HG03571 (cell line): ENCODE measurements around the gene AFF4.
A peak's percentile ranks its signal among the peaks of the same experiment; 100 is the strongest.

Experiments used
- ATAC-seq: cut with Tn5 transposase; IDR thresholded peaks from one replicate; pipeline ENCODE4 v1.9.1; 2021; ENCODE audit not compliant: unreplicated experiment

Gene AFF4

GRCh38 chr5:132887283-132887682 lies 76.2 kb downstream of the AFF4 start:
- no peak for ATAC-seq

DNA sequence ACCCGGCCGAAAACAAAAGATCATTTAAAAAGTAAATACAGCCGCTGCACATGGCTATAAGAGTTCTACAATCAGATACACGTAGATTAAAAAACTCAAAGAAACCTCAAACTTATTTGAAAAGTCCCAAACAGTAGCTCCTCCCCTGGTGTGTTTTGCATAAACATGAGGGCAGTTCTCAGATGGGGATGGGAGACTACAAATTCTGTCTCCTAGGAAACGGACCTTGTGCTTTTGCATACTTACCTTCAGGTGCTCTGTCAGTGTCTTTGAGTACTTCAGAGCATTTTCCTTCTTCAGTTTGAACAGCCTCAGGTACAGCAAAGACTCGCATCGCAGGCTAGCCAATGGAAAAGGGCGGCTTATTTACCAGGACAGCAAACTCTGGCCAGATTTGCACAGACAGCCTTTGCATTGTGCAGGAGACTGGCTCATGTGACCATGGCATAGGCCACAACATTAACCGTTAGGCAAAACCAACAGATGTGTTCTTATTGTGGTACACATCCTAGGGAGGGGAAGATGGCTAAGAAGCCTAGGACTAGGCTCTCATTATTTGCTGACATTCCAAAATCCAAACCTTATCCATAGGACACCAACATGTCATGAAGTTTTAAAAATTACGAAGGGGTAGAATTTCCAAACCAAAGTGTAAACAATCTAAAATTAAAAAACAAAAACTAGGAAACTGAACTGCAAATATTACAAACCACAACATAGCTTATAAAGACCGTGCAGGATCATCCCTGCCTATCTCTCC lies 77.2 kb downstream of the AFF4 start:
- no peak for ATAC-seq

DNA sequence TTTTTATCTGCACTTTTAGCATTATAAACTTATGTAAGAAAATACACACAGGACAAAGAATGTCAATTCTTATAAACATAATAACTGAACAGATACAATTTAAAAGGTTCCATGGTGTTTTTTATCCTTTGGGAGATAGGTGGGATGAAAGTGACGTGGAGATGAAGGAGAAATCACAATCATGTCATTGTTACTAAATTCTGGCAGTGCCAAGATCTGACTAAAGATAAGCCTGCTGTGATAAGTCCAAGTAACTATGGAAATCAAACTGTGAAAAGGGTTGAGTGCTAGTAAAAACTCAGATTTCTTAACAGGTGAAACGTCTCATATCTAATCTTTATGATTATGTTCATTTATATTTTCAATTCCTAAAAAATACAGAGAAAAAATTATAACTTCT lies 78.9 kb downstream of the AFF4 start:
- no peak for ATAC-seq

- peak; percentile 66 for ATAC-seq
Measured at GRCh38 chr5:132883261-132883834, 80.1 kb downstream of the AFF4 start.

GRCh38 chr5:132877938-132878337 lies 85.5 kb downstream of the AFF4 start:
- no peak for ATAC-seq

DNA sequence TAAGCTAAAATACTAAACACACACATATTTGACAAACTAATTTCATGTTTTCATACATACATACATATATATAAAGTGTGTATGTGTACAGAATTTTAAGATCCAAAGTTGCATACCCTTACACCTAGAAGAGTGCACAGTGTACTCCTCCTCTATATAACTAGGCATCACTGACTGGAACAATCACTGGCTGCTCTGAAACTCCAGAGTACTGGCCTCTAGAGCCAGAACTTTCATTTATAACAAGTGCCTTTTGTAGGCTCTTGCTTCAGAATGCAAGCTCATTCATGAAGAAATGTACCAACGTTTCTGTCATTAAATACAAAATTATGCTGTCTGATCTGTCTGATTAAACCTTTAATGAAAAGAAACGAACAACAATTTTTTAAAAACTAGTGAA lies 86.0 kb downstream of the AFF4 start:
- no peak for ATAC-seq

- ATAC-seq = no peak
Measured at GRCh38 chr5:132876020-132876759, 87.2 kb downstream of the AFF4 start.

DNA sequence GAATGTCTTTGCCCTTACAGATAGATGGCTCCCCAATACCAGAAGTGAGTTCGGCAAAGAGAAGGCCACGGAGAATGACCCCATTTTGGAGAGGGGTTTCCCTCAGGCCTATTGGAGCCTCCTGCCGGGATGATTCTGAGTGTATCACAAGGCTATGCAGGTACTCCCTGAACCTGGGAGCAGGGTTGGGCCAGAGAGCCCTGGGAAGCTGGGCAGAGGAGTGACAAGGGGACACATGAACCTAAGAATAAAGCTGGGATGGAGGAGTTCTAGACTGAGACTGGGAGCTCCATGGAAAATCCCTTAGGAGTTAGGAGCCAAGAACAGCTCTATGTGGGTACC lies 89.5 kb downstream of the AFF4 start:
- no peak for ATAC-seq

GRCh38 chr5:132873119-132873929 lies 90.1 kb downstream of the AFF4 start, which contains the start of gene LEAP2:
LEAP2 (plus strand) TSS chr5:132873668; CDS start chr5:132873695, 27 bp downstream.
- no peak for ATAC-seq

- no peak for ATAC-seq
Measured at GRCh38 chr5:132872788-132873118, 90.7 kb downstream of the AFF4 start.

GRCh38 chr5:132871459-132872284 lies 91.8 kb downstream of the AFF4 start:
- ATAC-seq = no peak

DNA sequence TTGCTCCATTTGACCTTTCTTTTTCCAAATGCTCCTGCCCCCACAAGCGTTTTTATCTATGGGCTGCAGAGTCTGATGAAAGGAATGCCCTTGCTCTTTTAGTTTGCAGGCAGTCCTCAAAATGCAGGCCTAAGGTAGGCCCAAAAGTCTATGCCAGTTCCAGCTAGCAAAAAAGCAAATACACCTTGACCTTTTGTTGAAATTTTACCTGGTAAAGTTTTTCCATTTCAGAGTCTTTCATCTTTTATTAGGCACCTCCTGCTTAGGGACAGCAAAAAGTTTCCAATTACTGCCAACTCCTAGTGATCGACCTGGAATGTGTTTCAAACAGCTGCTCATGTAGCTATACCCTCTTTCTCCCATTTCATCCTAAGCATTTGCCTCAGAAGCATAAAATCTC lies 92.6 kb downstream of the AFF4 start:
- no peak for ATAC-seq

- no peak for ATAC-seq
Measured at GRCh38 chr5:132868754-132869153, 94.7 kb downstream of the AFF4 start.

DNA sequence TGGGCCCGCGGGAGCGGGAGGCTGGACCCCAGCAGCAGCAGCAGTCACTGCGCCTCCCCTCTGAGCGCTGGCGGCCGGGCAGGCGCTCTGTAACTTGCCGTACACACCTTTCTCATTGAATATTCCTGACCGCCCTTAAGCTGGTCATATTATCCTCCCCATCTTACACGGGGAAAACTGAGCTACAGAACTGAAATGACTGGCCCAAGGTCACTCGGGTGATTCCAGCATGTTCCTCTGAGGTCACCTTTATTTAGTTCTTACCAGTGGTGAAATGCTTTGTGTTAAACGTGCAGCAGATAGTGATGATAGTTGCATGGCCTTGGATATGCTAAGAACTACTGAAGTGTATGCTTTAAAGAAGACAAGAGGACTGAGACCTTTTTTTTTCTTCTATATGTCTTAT lies 96.4 kb downstream of the AFF4 start:
- ATAC-seq = peak; percentile 10

GRCh38 chr5:132866342-132867045 lies 96.9 kb downstream of the AFF4 start, which contains the start of the genes GDF9 and UQCRQ:
GDF9 (minus strand) TSS chr5:132866469; CDS start chr5:132864533, 1,936 bp downstream.
UQCRQ (plus strand) TSS chr5:132866642; CDS start chr5:132866882, 240 bp downstream.
- ATAC-seq = peak; percentile 98

GRCh38 chr5:132865668-132866341 lies 97.6 kb downstream of the AFF4 start:
- peak; percentile 15 for ATAC-seq

DNA sequence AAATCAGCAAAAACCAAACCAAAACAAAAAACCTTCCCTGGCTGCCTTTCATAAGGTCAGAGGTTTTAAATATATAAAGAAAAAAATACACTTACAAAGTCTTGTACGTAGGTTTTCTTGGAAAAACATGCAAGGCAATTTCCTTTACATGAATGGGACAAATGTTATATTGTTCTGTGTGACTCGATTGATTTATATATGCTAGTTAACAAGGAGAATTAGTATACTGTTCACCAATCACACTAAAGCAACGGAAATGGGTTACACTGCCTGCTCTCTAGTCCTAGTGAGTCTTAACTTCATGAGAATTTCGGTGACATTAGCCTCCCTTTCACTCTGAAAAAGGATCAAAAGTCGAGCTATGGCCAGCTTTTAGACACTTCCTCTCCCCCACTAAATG lies 102.7 kb downstream of the AFF4 start:
- no peak for ATAC-seq

DNA sequence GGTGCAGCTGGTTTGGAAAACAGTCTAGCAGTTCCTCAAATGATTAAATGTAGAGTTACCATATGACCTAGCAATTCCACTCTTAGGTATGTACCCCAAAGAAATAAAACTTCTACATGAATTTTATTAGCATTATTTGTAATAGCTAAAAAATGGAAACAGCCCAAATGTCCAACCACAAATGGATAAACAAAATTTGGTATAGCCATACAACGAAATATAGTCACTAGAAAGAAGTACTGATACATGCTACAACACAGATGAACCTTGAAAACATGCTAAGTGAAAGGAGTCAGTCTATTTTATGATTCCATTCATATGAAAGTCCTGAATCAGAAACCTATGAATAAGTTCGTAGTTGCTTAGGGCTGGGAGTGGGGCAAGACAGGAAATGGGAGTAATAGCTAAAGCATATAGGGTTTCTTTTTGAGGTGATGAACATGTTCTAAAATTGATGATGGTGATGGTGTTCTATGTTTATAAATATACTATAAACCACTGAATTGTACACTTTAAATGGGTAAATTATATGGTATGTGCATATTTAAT lies 103.5 kb downstream of the AFF4 start:
- no peak for ATAC-seq

- no peak for ATAC-seq
Measured at GRCh38 chr5:132856011-132856410, 107.4 kb downstream of the AFF4 start.
